ENCODE data around the gene TESK2.

Gene TESK2

GRCh38 chr1:45299296-45299695, 191.7 kb downstream of the TESK2 start:
- DNase-seq, result no peak

- DNase-seq, result no peak
Observed at GRCh38 chr1:45297666-45298356, 193.2 kb downstream of the TESK2 start.

Measured in NCI-H1092 (cell line).